ENCODE results near the gene FBN3.

The FBN3 gene

DNA sequence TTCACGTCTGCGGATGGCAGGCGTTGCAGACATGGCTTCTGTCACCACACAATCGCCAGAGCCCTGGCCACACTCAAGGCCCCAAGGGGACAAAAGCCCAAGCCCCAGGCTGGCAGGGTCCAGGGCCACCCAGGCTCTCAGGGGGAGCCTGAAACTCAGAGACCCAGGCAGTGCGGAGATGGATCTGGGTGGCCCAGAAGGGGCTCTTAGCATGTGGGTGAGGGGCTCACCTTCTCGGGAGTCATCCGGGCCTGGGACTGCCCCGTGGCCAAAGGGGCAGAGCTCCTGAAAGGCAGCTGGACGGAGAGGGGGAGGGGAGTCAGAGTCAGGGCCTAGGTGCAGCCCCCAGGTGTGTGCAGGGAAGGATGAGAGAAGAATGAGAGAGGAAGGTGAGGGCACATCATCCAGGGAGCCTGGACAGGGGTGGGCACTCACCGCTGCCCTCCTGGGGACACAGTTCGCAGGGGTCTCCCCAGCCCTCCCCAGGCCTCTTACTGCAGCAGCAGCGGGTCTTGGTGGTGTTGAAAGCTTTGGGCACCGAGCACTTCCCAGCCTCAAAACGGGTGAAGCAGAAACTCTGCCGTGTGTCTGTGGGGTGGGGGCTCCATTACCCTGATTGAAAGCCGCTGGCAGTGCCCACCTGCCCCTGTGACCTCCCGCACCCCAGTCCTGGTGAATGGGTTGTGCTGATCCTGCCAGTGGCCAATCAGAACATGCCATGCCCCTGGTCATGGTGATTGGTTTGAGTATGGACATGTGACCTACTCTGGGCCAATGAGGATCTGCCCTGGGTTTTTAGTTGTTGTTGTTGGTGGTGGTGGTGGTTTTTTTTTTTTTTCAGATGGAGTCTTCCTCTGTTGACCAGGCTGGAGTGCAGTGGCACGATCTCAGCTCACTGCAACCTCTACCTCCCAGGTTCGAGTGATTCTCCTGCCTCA is 59.5 kb downstream of the FBN3 start:
- no peak for DNase-seq (ENCODE audit: low read depth in 2 of 2)

DNA sequence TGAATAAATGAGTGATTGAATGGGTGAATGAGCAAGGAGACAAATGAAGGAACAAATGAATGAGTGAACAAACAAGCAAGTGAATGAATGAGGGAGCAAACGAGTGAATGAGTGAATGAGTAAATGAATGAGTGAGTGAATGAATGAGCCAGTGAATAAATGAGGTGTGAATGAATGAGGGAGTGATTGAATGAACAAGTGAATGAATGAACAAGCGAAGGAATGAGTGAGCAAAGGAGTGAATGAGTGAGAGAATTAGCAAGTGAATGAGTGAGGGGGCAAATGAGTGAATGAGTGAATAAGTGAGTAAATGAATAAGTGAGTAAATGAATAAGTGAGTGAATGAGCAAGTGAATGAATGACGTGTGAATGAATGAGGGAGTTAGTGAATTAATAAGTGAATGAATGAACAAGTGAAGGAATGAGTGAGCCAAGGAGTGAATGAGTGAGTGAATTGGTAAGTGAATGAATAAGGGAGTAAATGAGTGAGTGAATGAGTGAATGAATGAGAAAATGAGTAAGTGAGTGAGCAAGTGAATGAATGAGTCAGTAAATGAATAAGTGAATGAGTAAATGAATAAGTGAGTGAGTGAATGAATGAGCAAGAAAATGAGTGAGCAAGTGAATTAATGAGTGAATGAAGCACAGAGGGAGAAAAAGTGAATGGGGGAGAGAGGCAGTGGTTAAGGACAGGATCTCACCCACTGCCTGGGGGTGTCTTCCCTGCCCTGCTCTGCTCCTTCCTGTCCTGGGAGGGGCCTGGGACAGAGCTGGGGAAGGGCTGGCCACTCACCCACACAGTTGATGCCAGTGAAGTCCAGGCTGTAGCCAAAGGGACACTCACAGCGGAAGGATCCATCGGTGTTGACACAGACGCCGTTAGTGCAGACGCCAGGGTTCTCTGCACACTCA is 60.4 kb downstream of the FBN3 start:
- DNase-seq (ENCODE audit: low read depth in 2 of 2) = no peak

DNA sequence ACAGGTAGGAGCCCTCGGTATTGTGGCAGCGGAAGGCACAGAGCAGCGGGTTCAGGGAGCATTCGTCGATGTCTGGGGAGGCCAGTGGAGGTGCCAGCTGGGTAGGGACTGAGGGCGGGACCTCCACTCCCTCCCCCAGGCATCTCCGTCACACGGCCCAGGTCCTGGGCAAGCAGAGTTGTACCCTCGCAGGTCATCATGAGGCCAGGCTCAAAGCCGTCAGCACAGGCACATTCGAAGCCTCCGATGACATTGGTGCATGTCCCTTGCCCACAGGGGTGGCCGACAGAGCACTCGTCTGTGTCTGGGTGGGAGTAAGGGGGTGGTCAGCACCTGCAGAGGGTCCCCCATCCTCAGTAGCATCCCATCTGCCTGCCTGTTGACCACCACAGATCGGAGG is 61.5 kb downstream of the FBN3 start:
- DNase-seq (ENCODE audit: low read depth in 2 of 2) = no peak

DNA sequence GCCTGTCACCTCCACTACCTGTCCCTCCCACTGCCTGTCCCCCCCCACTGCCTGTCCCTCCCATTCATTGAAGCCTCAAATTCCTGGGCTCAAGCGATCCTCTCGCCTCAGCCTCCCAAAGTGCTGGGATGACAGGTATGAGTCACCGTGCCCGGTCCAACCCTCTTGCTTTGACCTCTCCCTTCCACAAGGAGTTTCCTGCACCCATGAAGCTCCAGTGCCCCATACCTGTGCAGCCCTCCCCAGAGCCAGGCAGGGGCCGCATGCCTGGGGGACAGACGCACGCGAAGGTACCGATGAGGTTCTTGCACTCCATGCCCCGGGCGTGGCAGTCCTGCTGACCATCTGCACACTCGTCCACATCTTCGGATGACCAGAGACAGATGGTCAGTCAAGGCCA is 62.5 kb downstream of the FBN3 start:
- no peak for DNase-seq (ENCODE audit: low read depth in 2 of 2)

DNA sequence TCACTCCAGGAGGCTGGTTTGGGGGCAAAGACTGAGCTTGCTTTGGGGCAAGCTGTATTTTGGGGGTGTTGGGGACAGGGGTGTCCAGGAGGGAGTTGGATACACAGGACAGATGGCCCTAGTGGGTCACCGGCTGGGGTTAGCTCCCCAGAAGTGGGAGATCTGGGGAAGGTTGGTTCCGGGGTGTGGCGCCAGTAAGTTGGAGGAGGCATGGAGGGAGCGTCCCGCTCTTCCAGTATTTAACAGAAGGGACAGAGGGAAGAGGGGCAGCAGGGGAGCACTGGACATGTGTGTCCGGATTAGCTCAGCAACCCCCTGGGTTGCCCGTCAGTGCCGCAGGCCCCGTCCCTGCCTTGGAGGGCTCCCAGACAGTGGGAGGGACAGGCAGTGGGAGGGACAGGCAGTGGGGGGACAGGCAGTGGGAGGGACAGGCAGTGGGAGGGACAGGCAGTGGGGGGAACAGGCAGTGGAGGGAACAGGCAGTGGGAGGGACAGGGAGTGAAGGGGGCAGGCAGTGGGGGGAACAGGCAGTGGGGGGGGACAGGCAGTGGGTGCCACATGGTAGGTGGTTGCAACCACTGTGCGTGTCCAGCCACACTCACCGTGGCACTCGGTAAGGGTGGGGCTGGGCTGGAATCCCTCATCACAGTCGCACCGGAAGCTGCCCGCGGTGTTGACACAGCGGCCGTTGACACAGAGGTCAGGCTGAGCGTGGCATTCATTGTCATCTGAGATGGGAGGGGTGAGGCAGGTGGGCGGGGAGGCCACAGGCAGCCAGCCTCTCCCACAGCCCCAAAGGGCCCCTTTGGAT is 63.6 kb downstream of the FBN3 start:
- DNase-seq (ENCODE audit: low read depth in 2 of 2) = no peak

DNA sequence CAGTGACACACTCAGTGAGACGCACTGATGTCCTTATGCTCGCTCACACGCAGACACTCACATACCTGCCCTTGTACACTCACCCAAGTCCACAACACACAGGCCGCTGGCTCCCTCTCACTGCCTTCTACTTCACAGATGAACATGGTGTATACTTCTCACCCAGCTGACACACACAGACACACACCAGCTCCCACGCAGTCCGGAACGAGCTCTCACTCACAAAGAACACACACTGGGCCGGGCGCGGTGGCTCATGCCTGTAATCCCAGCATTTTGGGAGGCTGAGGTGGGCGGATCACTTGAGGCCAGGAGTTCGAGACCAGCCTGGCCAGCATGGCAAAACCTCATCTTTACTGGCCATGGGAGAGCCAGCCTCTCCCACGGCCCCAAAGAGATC is 65.2 kb downstream of the FBN3 start:
- DNase-seq (ENCODE audit: low read depth in 2 of 2) = no peak

DNA sequence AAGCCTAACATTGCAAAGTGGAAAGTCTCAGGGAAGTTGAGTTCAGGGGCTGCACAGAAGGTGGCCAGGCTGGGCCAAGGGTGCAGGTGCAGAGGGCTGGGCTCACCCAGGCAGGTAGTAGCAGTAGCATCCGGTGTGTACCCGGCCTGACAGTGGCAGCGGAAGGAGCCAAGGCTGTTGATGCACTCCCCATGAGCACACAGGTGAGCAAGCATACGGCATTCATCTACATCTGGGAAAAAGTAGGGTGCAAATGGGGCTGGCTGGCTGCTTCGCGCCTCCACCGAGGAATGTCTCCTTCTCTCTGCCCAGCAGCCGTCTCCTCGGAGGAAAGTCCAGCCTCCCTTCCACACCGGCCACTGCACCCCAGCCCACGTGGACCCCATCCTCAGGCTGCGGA is 66.3 kb downstream of the FBN3 start:
- DNase-seq (ENCODE audit: low read depth in 2 of 2) = no peak

DNA sequence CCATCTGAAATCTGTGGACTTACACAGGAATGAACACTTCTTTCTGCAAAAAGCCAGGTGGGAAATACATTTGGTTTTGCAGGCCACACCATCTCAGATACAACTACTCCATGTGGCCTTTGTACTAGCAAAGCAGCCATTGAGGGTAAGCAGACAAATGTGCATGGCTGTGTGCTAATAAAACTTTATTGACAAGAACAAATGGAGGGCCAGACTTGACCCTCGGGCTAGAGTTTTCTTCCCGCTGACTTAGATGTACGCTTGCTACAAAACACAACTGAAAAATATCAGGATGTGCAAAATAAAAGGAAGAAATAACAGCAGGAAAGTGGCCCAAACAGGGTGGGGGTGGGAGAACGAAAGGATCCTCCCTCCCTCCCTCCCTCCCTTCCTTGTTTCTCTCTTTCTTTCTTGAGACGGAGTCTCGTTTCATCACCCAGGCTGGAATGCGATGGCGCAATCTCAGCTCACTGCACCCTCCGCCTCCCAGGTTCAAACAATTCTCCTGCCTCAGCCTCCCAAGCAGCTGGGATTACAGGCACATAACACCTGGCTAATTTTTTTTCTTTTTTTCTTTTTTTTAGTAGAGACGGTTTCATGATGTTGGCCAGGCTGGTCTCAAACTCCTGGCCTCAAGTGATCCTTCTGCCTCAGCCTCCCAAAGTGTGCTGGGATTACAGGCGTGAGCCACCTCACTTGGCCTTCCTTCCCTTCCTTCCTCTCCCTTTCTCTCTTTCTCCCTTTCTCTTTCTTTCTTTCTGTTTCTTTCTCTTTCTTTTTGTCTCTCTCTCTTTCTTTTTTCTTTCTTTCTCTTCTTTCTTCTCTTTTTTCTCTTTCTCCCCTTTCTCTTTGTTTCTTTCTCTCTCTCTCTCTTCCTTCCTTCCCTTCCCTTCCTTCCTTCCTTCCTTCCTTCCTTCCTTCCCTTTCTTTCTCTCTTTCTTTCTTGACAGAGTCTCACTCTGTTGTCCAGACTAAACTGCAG is 67.5 kb downstream of the FBN3 start:
- no peak for DNase-seq (ENCODE audit: low read depth in 2 of 2)

DNA sequence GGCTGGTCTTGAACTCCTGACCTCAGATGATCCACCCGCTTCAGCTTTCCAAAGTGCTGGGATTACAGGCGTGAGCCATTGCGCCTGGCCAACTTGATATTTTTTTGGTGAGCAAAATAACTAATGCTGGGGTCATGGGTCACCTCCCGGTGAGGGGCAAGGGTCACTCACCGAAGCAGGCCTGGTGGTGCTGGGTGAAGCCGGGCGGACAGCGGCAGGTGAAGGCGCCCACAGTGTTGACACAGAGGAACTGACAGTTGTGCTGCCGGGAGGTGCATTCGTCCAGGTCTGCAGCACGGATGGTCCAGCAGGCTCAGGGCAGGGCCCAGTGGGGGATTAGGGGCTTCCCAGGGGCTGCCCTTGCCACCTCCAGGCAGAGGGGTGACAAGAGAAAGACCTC is 68.6 kb downstream of the FBN3 start:
- DNase-seq (ENCODE audit: low read depth in 2 of 2) = no peak

DNA sequence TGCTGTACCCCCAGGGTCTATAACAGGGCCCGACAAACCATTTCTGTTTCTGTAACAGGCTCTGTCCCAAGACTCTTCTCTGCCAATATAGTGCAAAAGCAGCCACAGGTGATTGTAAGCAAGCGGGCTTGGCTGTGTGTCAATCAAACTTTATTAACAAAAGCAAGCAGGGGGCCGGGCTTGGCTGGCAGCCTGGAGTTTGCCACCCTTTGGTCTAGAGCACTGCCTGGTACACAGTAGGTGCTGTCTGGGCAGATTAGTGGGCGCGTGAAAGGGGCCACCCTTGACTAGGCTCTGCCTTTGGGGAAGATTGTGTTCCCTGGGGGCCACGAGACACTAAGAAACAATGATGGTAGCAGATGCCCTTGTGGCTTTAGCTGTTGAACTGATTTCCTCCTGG is 69.4 kb downstream of the FBN3 start:
- no peak for DNase-seq (ENCODE audit: low read depth in 2 of 2)

DNA sequence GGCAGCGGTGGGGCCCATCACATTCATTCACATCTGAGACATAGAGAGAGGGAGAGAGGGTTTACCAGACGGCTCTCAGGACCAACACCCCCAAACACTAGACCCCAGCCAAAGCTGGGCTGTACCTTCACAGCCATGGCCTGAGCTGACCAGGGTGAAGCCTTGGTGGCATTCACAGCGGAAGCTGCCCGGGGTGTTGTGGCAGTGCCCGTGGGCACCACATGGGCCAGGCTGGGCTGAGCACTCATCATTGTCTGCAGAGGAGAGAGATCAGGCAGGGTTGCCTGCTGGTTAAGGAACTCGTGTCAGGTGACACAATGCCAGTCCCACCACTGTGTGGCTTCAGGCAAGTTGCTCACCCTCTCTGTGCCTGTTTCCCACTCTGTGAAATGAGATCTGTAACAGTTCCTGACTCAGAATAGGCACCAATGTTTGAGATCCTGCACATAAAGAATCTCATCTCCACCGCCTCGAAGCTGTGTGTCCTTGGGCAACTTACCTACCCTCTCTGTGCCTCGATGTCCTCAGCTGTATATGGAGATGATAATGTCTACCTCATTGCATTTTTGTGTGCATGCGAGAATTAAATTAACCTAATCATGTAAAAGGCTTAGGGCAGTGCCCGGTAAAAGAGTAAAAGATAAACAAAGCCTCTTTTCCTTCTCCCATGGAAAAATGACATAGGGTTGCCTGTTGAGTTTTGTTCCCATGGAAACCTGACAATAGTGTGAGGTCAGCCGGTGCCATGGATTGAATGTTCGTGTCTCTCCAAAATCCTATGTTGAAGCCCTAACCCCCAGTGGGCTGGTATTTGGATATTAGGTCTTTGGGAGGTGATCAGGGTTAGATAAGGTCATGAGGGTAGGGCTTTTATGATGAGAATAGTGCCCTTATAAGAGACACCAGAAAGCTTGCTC is 74.0 kb downstream of the FBN3 start:
- no peak for DNase-seq (ENCODE audit: low read depth in 2 of 2)

DNA sequence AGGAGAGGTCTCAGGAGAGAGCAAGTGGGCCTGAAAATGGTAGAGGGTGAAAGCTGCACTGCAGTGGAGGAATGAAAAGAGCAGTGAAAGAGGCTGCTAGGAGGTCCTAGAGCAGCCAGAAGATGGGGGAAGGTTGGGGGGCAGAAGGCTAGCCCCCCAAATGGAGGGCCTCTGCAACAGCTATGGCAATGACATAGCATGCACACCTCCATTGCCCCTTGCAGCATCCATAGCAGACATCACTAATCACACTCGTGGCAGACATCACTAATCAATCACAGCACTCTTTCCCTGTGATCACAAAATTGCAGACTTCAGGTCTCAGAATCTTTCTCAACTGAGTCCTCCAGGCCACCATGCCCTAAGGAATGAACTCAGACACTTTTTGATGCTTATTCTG is 74.9 kb downstream of the FBN3 start:
- DNase-seq (ENCODE audit: low read depth in 2 of 2) = no peak

DNA sequence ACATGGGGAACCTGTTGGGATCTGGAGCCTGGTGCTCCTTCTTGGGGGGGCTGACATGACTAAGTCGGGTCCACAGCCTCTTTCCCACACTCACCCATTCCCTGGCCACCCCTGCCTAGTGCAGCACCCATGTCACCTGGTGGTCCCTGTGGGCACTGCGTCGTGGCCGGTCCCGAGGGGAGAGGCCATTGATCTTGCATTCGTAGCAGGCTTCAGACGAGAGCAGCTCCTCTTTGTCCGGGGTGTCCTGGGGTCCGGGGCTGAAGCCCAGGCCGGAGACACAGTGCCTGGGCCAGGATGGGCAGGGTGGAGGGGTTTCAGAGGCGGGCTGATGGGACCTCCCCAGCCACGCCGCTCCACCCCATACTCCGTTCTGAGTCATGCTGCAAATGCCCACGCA is 77.5 kb downstream of the FBN3 start:
- no peak for DNase-seq (ENCODE audit: low read depth in 2 of 2)

DNA sequence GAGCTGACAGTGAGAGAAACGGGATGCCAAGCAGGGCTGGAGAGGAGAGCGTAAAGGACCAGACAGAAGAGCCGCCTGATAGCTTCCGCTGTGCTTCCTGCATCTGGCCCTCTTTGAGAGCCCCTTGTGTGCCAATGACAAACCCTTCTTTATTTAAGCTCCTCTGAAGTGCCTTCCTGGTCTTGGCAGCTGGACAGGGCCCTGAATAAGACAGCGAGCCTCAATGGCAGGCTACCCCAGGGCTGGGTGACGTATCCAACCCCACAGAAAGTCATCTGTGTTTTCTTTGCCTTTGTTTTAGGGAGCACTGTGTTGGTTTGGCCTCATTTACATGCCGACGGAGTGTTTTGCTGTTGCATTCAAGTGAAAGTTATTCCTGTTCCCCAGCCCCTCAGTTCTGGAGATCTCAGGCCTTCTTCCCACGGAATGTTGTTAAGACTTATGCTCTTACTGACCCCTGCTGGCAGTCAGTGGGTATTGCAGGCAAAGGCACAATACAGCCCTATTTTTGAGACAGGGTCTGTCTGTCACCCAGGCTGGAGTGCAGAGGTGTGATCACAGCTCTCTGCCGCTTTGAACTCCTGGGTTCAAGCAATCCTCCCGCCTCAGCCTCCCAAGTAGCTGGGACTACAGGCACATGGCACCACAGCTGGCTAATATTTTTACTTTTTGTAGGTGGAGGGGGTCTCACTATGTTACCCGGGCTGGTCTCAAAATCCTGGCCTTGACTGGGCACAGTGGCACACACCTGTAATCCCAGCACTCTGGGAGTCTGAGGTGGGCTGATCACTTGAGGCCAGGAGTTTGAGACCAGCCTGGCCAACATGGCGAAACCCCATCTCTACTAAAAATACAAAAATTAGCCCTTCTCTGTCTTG is 80.1 kb downstream of the FBN3 start:
- DNase-seq (ENCODE audit: low read depth in 2 of 2) = no peak

DNA sequence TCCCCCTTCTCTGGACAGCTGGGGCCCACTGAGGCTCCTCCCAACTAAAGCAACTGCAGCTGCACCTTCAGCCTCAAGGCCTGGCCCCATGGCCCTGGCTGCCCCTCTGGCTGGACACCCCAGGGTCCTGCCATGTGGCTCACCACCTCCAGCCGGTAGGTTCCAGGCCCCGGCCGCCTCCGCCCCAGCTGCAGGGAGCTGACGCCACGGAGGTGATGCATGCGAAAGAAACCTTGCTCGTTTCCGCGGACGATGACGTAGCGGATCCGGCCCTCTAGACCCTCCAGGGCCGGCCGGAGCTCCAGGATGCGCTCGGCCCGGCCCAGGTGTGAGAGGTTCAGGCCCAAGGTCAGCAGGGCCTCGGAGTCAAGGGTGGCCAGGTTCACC is 83.5 kb downstream of the FBN3 start:
- no peak for DNase-seq (ENCODE audit: low read depth in 2 of 2)

DNA sequence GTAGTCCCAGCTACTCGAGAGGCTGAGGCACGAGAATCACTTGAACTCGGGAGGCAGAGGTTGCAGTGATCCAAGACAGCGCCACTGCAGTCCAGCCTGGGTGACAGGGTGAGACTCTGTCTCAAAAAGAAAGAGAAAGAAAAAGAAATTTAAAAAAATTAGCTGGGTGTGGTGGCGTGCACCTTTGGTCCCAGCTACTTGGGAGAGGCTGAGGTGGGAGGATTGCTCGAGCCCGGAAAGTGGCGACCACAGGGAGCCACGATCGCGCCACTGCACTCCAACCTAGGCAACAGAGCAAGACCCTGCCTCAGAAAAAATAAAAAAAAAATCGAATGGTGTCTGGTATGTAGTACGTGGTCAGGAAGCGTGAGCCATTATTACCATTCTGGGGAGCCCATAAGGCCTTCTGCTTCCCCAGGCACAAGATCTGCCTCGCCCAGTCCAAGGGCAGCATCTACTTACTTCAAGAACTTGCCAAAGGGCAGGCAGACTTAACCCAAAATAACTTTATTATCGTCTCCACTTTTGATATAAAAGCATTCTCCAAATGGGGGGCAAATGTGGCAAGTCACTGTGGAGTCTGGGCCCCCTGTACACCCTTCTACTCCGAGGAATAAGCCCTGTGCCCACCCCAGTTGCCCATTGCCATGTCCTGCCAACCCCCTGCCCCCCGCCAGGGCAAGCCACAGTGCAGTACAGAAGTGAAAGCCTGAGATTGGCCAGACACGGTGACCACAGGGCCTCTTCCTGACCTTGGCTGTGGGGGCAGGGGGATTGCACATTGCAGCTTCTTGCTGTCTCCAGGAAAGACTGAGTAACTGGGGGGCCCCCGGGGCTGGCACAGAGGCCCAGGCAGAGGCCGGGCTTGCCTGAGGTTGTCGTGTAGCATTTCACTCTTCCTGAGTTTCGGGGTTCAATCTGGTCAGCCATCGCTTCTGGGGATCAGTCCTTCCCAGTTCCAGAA is 84.2 kb downstream of the FBN3 start:
- DNase-seq (ENCODE audit: low read depth in 2 of 2) = no peak

DNA sequence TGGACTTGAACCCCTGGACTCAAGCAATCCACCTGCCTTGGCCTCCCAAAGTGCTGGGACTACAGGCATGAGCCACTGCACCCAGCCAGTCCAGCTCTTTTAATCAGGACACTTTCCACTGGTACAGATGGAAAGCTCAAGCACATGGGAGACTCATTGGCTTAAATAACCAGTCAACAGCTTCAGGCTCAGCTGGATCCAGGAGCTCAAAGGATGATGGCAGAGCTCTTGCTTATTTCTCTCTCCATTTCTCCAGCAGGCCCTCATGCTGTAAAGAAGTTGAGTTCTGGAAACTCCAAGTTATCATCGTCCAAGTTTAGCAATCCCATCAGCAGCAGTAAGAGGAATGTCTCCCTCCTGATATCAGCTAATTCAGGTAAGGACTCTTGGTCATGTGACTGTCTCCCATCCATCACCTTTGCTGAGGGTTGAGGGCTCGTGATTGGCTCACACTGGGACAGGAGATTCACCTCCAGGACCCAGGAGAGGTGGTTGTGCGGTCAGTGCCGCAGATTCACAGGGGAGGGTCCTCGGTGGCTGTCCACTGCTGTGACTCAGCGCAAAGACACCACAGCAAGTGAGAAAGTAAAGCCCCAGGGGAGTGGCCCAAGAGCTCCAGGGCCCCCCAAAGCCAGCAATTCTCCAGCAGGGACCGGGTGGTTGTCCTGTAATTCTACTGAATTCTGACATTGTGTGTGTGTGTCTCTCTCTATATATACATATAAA is 91.7 kb downstream of the FBN3 start:
- DNase-seq (ENCODE audit: low read depth in 2 of 2) = no peak

All from stimulated activated CD8-positive, alpha-beta memory T cell treated with anti-CD3 and anti-CD28 coated beads, Interleukin-7, amount 100 ng/mL, for 4 hours (primary cell).